PC-3 (cell line): ENCODE results near the gene USP1.

Experiments
- CTCF ChIP-seq: fragments of 300-600 bp; sonication (generic); conservative IDR thresholded peaks from 2 replicates; pipeline ENCODE4 v1.5.1; 2017; ENCODE audit warnings: antibody characterized with exemption, low read depth, mild to moderate bottlenecking, low read length
- EZH2 ChIP-seq: fragments of 300-600 bp; sonication (generic); IDR thresholded peaks from one replicate; pipeline ENCODE4 v1.6.1; 2017; ENCODE audit warnings: antibody characterized with exemption, mild to moderate bottlenecking, low read length; ENCODE audit not compliant: unreplicated experiment
- EZH2phosphoT487 ChIP-seq: fragments of 300-600 bp; sonication (generic); IDR thresholded peaks from 2 replicates; pipeline ENCODE4 v1.6.1; 2018; ENCODE audit warnings: mild to moderate bottlenecking, antibody characterized with exemption, low read length, borderline replicate concordance

GRCh38 chr1:62481681-62482080, 44.8 kb downstream of the USP1 start:
- TF ChIP-seq CTCF (no peak), EZH2 (no peak), EZH2phosphoT487 (no peak)
